ENCODE data around the gene GGT6.

DNA sequence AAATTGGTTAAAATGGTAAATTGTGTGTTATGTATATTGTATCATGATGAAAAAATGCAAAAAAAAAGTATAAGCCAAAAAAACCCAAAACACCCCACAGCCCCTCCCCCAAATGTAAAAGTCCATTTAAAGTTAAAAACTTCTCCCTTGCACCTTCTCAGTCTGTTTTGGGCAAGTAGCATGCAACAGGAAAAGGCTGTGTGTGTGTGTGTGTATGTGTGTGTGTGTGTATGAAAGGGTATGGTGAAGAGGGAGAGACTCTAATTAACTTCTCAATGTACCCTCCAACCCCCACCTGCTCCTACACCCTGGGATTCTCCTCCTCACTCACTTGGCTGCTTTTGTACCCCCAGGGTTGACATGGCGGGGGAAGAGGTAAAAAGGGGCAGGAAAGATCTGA lies 9.2 kb upstream of the GGT6 start:
- TF ChIP-seq, protein P1, sequence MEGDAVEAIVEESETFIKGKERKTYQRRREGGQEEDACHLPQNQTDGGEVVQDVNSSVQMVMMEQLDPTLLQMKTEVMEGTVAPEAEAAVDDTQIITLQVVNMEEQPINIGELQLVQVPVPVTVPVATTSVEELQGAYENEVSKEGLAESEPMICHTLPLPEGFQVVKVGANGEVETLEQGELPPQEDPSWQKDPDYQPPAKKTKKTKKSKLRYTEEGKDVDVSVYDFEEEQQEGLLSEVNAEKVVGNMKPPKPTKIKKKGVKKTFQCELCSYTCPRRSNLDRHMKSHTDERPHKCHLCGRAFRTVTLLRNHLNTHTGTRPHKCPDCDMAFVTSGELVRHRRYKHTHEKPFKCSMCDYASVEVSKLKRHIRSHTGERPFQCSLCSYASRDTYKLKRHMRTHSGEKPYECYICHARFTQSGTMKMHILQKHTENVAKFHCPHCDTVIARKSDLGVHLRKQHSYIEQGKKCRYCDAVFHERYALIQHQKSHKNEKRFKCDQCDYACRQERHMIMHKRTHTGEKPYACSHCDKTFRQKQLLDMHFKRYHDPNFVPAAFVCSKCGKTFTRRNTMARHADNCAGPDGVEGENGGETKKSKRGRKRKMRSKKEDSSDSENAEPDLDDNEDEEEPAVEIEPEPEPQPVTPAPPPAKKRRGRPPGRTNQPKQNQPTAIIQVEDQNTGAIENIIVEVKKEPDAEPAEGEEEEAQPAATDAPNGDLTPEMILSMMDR (IDR thresholded peaks at IDR 0.05) = no peak
- TF ChIP-seq POLR2A (IDR thresholded peaks at IDR 0.05) (no peak), EP300 (IDR thresholded peaks at IDR 0.05) (no peak)

Measured in tibial nerve (tissue), 4 donors.